ENCODE results near the gene MATN1. TPM values are rescaled to one million over a fixed set of nuclear protein-coding genes. Genes with fewer than 3 reads are reported as not detected.

The MATN1 gene
- total RNA-seq, 1 experiment from 2014 or later, result 0.24 TPM

DNA sequence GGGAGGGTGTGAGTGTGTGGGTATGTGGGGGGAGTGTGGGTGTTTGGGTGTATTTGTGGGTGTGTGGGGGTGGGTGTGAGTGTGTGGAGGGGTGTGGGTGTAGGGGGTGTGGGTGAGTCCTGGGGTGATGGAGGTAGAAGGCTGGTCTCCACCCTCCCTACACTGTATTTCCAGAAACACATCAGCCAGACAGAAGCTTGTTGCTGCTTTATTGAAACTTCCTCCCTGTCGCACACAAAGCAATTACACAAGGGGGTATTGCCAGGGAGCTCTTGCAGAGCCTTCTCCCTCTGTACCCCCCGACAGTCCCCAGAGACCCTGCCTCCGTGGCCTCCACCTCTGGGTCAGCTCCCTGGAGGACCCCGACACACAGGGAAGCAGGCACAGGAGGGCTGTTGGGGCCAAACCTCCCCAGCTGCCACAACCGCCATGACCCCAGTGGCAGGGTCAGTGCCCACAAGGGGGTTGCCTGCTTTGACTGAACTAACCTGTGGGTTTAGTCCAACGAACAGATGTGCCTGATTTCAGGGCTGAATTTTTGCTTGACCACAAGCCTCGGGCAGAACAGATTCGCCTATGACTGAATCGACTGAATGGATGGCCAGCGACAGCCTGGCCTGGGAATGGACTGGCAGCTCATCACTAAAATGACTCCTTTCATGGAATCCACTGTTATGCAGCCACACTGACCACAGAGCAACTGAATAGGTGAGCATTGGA is 9.1 kb upstream of the MATN1 start:
- POLR2A ChIA-PET, result no interaction called here
- H3K36me3 Mint-ChIP-seq, result no peaks in the 10 kb centered on the region

DNA sequence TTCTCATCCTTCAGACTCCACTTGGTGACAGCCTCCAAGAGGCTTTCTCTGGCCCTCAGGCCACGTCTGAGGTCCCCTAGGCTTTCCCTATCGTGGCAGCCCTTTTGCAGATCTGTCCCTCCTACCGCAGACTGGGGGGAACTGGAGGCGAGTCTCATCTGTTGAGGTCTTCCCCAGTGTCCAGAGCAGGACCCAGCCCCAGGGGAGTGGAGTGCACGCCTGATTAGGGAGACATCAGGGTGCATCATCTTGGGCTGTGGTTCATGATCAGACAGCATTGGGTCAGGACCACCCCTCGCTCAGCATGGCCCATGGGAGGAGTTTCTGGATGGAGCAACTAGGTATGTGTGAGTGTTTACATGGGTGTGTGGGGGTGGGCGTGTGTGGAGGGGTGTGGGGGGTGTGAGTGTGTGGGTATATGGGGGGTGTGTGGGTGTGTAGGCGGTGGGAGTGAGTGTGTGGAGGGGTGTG is 8.5 kb upstream of the MATN1 start:
- TF ChIP-seq EMX1 (CRISPR knock-in tag; IDR thresholded peaks at IDR 0.05), result no peak
- no peak for TF ChIP-seq TP53 (CRISPR knock-in tag; IDR thresholded peaks at IDR 0.05)
- TF ChIP-seq ZNF416 (CRISPR knock-in tag; IDR thresholded peaks at IDR 0.05), result no peak
- TF ChIP-seq NFATC4 (CRISPR knock-in tag; IDR thresholded peaks at IDR 0.05), result no peak
- TF ChIP-seq FOXJ3 (CRISPR knock-in tag; IDR thresholded peaks at IDR 0.05; ENCODE audit: borderline replicate concordance), result no peak
- TF ChIP-seq, protein P1, sequence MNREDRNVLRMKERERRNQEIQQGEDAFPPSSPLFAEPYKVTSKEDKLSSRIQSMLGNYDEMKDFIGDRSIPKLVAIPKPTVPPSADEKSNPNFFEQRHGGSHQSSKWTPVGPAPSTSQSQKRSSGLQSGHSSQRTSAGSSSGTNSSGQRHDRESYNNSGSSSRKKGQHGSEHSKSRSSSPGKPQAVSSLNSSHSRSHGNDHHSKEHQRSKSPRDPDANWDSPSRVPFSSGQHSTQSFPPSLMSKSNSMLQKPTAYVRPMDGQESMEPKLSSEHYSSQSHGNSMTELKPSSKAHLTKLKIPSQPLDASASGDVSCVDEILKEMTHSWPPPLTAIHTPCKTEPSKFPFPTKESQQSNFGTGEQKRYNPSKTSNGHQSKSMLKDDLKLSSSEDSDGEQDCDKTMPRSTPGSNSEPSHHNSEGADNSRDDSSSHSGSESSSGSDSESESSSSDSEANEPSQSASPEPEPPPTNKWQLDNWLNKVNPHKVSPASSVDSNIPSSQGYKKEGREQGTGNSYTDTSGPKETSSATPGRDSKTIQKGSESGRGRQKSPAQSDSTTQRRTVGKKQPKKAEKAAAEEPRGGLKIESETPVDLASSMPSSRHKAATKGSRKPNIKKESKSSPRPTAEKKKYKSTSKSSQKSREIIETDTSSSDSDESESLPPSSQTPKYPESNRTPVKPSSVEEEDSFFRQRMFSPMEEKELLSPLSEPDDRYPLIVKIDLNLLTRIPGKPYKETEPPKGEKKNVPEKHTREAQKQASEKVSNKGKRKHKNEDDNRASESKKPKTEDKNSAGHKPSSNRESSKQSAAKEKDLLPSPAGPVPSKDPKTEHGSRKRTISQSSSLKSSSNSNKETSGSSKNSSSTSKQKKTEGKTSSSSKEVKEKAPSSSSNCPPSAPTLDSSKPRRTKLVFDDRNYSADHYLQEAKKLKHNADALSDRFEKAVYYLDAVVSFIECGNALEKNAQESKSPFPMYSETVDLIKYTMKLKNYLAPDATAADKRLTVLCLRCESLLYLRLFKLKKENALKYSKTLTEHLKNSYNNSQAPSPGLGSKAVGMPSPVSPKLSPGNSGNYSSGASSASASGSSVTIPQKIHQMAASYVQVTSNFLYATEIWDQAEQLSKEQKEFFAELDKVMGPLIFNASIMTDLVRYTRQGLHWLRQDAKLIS (CRISPR knock-in tag; IDR thresholded peaks at IDR 0.05; ENCODE audit: borderline replicate concordance), result no peak
- TF ChIP-seq NR2C2 (CRISPR knock-in tag; IDR thresholded peaks at IDR 0.05), result no peak
- no peak for TF ChIP-seq ZNF396 (CRISPR knock-in tag; IDR thresholded peaks at IDR 0.05; ENCODE audit: borderline replicate concordance)
- no peak for TF ChIP-seq ZNF232 (CRISPR knock-in tag; IDR thresholded peaks at IDR 0.05)
- no peak for TF ChIP-seq FOXK1 (CRISPR knock-in tag; IDR thresholded peaks at IDR 0.05)
- H3K36me3 Mint-ChIP-seq, result no peaks in the 10 kb centered on the region
- no peak overlapping the region for H3K4me3 Mint-ChIP-seq
- no peaks in the 10 kb centered on the region for H3K9me3 Mint-ChIP-seq
- DNase-seq (ENCODE audit: low spot score) (no peak), ATAC-seq (no peak)
- H3K27me3 Mint-ChIP-seq (ENCODE audit: low read depth), result no peaks in the 10 kb centered on the region
- ChIA-PET POLR2A (no interaction called here), CTCF (interaction anchor here (1.0 to 2.6 kb wide), 6 partner anchors 8 to 179 kb away, joined by 4 to 25 read pairs (median 6); partner anchors contain the start of gene MATN1)
- H3K27ac Mint-ChIP-seq, result no peak overlapping the region
- peaks cover 26% of the 10 kb centered on the region for H3K4me1 Mint-ChIP-seq

More for the DNA sequence above, 9.1 kb upstream of the MATN1 start:
- no peaks in the 10 kb centered on the region for H3K9me3 Mint-ChIP-seq
- TF ChIP-seq USF1 (CRISPR knock-in tag; IDR thresholded peaks at IDR 0.05), result no peak
- no peak for TF ChIP-seq ZNF232 (CRISPR knock-in tag; IDR thresholded peaks at IDR 0.05)
- TF ChIP-seq FOXK1 (CRISPR knock-in tag; IDR thresholded peaks at IDR 0.05), result no peak
- TF ChIP-seq ZNF219 (CRISPR knock-in tag; IDR thresholded peaks at IDR 0.05; ENCODE audit: borderline replicate concordance), result no peak
- no peak for TF ChIP-seq FOXP1 (CRISPR knock-in tag; IDR thresholded peaks at IDR 0.05; ENCODE audit: borderline replicate concordance)
- TF ChIP-seq RORB (CRISPR knock-in tag; IDR thresholded peaks at IDR 0.05), result no peak
- no peak for TF ChIP-seq ZNF281 (CRISPR knock-in tag; IDR thresholded peaks at IDR 0.05)
- H3K27me3 Mint-ChIP-seq (ENCODE audit: low read depth), result no peaks in the 10 kb centered on the region
- no peak overlapping the region for H3K4me3 Mint-ChIP-seq
- peaks cover 22% of the 10 kb centered on the region for H3K4me1 Mint-ChIP-seq
- no peak overlapping the region for H3K27ac Mint-ChIP-seq
- CTCF ChIA-PET, result interaction anchor here (0.7 to 2.6 kb wide), 7 partner anchors 8 to 179 kb away, joined by 3 to 11 read pairs (median 5); partner anchors contain the start of gene MATN1
- no peak for ATAC-seq
- DNase-seq (ENCODE audit: low spot score), result no peak

All from WTC11 (cell line).